Right atrium auricular region (tissue), 2 donors: ENCODE data around the gene CELA1. TPM values are rescaled to one million over a fixed set of nuclear protein-coding genes. Genes with fewer than 3 reads are reported as not detected.

Experiments used
- DNase-seq: peaks from one replicate; pipeline ENCODE4 v3.0.0-alpha.2; 2019; ENCODE audit warnings: low spot score
- H3K27ac ChIP-seq, 2 donors: fragments of 200-600 bp; sonication (generic); 1 replicate in 1 of 2; 2 replicates in 1 of 2; pipeline ENCODE4 v1.5.1; 2016 to 2019
- H3K27me3 ChIP-seq, 2 donors: fragments of 200-600 bp; sonication (generic); one replicate each; pipeline versions ENCODE4 v1.5.1 to v1.6.0; 2017 to 2019
- H3K36me3 ChIP-seq: fragments of 200-600 bp; sonication (generic); one replicate; pipeline ENCODE4 v1.5.1; 2016
- H3K4me1 ChIP-seq, 2 donors: fragments of 200-600 bp; sonication (generic); one replicate each; pipeline versions ENCODE4 v1.5.1 to v1.6.0; 2017 to 2019
- H3K4me3 ChIP-seq, 2 donors: fragments of 200-600 bp; sonication (generic); 1 replicate in 1 of 2; 2 replicates in 1 of 2; pipeline ENCODE4 v1.5.1; 2017 to 2019; ENCODE audit warnings: mild to moderate bottlenecking in 1 of 2, moderate library complexity in 1 of 2
- H3K9me3 ChIP-seq, 2 donors: fragments of 200-600 bp; sonication (generic); one replicate each; pipeline ENCODE4 v1.5.1; 2019
- CTCF ChIP-seq, 2 donors: fragments of 200-600 bp; sonication (generic); IDR thresholded peaks; one replicate each; pipeline ENCODE4 v1.5.1; 2019; ENCODE audit warnings: antibody characterized with exemption in 2 of 2
- total RNA-seq, 2 donors: library from RNA; depleted of rRNA; stranded (reverse); fragments of >200 nt; gene quantifications; one replicate each; pipeline ENCODE4 v1.1.0, GENCODE V29; 2016

The CELA1 gene
- total RNA-seq, 2 donors from 2014 or later, result not detected

GRCh38 chr12:51388069-51388799 lies 41.8 kb upstream of the CELA1 start:
- Histone ChIP-seq H3K36me3 (no peaks in the 10 kb centered on the region), H3K4me3 (no peak overlapping the region), H3K4me1 (peaks cover 0 to 17% of the 10 kb centered on the region in 2 donors), H3K9me3 (no peaks in the 10 kb centered on the region), H3K27me3 (peaks cover 0 to 10% of the 10 kb centered on the region in 2 donors), H3K27ac (no peak overlapping the region)
- DNase-seq, result no peak
- no peak for TF ChIP-seq CTCF (IDR thresholded peaks at IDR 0.05)

- no peak for DNase-seq
- H3K27me3 ChIP-seq, result peaks cover 0 to 5% of the 10 kb centered on the region in 2 donors
- peaks cover 0 to 9% of the 10 kb centered on the region in 2 donors for H3K4me1 ChIP-seq
- no peak overlapping the region for H3K27ac ChIP-seq
- TF ChIP-seq CTCF (IDR thresholded peaks at IDR 0.05), result no peak
- H3K9me3 ChIP-seq, result no peaks in the 10 kb centered on the region
- H3K36me3 ChIP-seq, result no peaks in the 10 kb centered on the region
- no peak overlapping the region for H3K4me3 ChIP-seq
Observed at GRCh38 chr12:51386351-51386750, 39.9 kb upstream of the CELA1 start.

GRCh38 chr12:51383269-51383905 lies 36.9 kb upstream of the CELA1 start:
- Histone ChIP-seq H3K27me3 (no peaks in the 10 kb centered on the region), H3K9me3 (no peaks in the 10 kb centered on the region), H3K4me1 (no peaks in the 10 kb centered on the region), H3K4me3 (no peak overlapping the region), H3K36me3 (no peaks in the 10 kb centered on the region), H3K27ac (no peak overlapping the region)
- TF ChIP-seq CTCF (IDR thresholded peaks at IDR 0.05), result no peak
- DNase-seq, result no peak

GRCh38 chr12:51382173-51382572 lies 35.7 kb upstream of the CELA1 start:
- H3K27ac ChIP-seq, result no peak overlapping the region
- no peaks in the 10 kb centered on the region for H3K36me3 ChIP-seq
- DNase-seq, result no peak
- no peaks in the 10 kb centered on the region for H3K27me3 ChIP-seq
- H3K4me3 ChIP-seq, result no peak overlapping the region
- H3K4me1 ChIP-seq, result no peaks in the 10 kb centered on the region
- no peaks in the 10 kb centered on the region for H3K9me3 ChIP-seq
- no peak for TF ChIP-seq CTCF (IDR thresholded peaks at IDR 0.05)

GRCh38 chr12:51381226-51382079 lies 35.0 kb upstream of the CELA1 start:
- no peaks in the 10 kb centered on the region for H3K27me3 ChIP-seq
- TF ChIP-seq CTCF (IDR thresholded peaks at IDR 0.05), result no peak
- DNase-seq, result no peak
- no peaks in the 10 kb centered on the region for H3K4me1 ChIP-seq
- no peaks in the 10 kb centered on the region for H3K9me3 ChIP-seq
- no peak overlapping the region for H3K4me3 ChIP-seq
- H3K36me3 ChIP-seq, result no peaks in the 10 kb centered on the region
- no peak overlapping the region for H3K27ac ChIP-seq
